CD8-positive, alpha-beta memory T cell (primary cell): ENCODE results near the gene PIK3R1. TPM values are rescaled to one million over a fixed set of nuclear protein-coding genes. Genes with fewer than 3 reads are reported as not detected.

Experiments
- CTCF ChIA-PET: fragments of 350-600 bp; sonication (Branson Sonifier 250); formaldehyde crosslinking; loops from one replicate; lab custom pipeline; 2021; ENCODE audit warnings: antibody characterized with exemption; lab: Charles Lee
- POLR2A ChIA-PET: fragments of 350-600 bp; sonication (Branson Sonifier 250); formaldehyde crosslinking; loops from one replicate; lab custom pipeline; 2021; ENCODE audit warnings: antibody characterized with exemption; lab: Charles Lee
- DNase-seq, 5 donors: peaks; one replicate each; pipeline versions ENCODE4 v3.0.0 to v3.0.0-alpha.2; 2020 to 2022; ENCODE audit warnings: mixed read lengths in 1 of 5
- H3K27ac ChIP-seq: one replicate; pipeline ENCODE4 v1.7.0; 2013; ENCODE audit warnings: low read depth, mild to moderate bottlenecking, low read length, moderate library complexity
- H3K27me3 ChIP-seq: 2 replicates; pipeline ENCODE4 v1.7.0; 2013; ENCODE audit warnings: low read length, mild to moderate bottlenecking; ENCODE audit not compliant: insufficient read depth, poor library complexity, severe bottlenecking
- H3K36me3 ChIP-seq: 2 replicates; pipeline ENCODE4 v1.7.0; 2013; ENCODE audit warnings: mild to moderate bottlenecking, low read length, moderate library complexity; ENCODE audit not compliant: insufficient read depth
- H3K4me1 ChIP-seq: 2 replicates; pipeline ENCODE4 v1.7.0; 2013; ENCODE audit warnings: mild to moderate bottlenecking, low read length, moderate library complexity; ENCODE audit not compliant: insufficient read depth
- H3K4me3 ChIP-seq: 2 replicates; pipeline ENCODE4 v1.7.0; 2013; ENCODE audit warnings: mild to moderate bottlenecking, low read length
- H3K9me3 ChIP-seq: 2 replicates; pipeline ENCODE4 v1.7.0; 2013; ENCODE audit warnings: mild to moderate bottlenecking, low read length
- H3K27ac Mint-ChIP-seq, 8 donors: one replicate each; pipeline ENCODE4 v1.8.0; 2020 to 2021; ENCODE audit warnings: mixed read lengths in 8 of 8, mild to moderate bottlenecking in 6 of 8, inconsistent platforms in 3 of 8, moderate library complexity in 3 of 8
- H3K27me3 Mint-ChIP-seq, 2 donors: one replicate each; pipeline ENCODE4 v1.8.0; 2020 to 2021; ENCODE audit warnings: mixed read lengths in 2 of 2, mild to moderate bottlenecking in 1 of 2, moderate library complexity in 1 of 2
- H3K36me3 Mint-ChIP-seq, 3 donors: one replicate each; pipeline ENCODE4 v1.8.0; 2020 to 2021; ENCODE audit warnings: mixed read lengths in 3 of 3, inconsistent platforms in 1 of 3, mild to moderate bottlenecking in 1 of 3
- H3K4me1 Mint-ChIP-seq, 3 donors: one replicate each; pipeline ENCODE4 v1.8.0; 2020 to 2021; ENCODE audit warnings: mixed read lengths in 3 of 3, inconsistent platforms in 1 of 3, mild to moderate bottlenecking in 1 of 3
- H3K4me3 Mint-ChIP-seq, 7 donors: one replicate each; pipeline ENCODE4 v1.8.0; 2020 to 2021; ENCODE audit warnings: mixed read lengths in 7 of 7, mild to moderate bottlenecking in 6 of 7, moderate library complexity in 4 of 7, inconsistent platforms in 2 of 7
- H3K9me3 Mint-ChIP-seq, 5 donors: one replicate each; pipeline ENCODE4 v1.8.0; 2020 to 2022; ENCODE audit warnings: mixed read lengths in 5 of 5, mild to moderate bottlenecking in 3 of 5, moderate library complexity in 2 of 5, inconsistent platforms in 1 of 5
- polyA plus RNA-seq: library from polyadenylated mRNA; unstranded; fragments of 300-500 nt; fragmentation: Illumina TruSeq; gene quantifications from one replicate; pipeline ENCODE4 v1.2.3, GENCODE V29; 2021
- total RNA-seq, 2 experiments: library from RNA; stranded (reverse); gene quantifications; one replicate each; pipeline ENCODE4 v1.2.3, GENCODE V29; 2021

The PIK3R1 gene
- total and polyA plus RNA-seq, 3 experiments from 2014 or later: 46.9 to 75.9 (median 47.9) TPM

DNA sequence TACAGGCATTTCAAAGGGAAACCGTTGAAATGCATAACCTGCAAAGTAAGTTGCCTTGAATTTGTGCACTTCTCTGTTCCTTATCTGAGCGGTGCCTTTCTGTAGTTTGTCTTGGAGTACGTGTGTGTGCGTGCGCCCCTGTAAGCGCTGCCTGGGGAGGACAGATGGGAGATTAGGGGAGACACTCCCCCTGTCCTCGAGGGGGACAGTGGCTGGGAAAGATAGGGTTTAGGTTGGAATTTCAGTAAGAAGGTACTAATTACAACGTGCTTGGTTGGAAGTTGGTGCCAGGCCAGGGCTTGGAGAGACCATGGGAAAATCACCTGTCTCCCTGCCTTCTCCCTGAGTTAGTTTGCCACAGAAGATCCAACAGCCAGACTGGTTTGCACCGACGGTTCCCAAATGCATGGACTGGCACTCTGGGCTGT lies 73.2 kb downstream of the PIK3R1 start:
- peaks cover 76% of the 10 kb centered on the region for H3K4me1 ChIP-seq

DNA sequence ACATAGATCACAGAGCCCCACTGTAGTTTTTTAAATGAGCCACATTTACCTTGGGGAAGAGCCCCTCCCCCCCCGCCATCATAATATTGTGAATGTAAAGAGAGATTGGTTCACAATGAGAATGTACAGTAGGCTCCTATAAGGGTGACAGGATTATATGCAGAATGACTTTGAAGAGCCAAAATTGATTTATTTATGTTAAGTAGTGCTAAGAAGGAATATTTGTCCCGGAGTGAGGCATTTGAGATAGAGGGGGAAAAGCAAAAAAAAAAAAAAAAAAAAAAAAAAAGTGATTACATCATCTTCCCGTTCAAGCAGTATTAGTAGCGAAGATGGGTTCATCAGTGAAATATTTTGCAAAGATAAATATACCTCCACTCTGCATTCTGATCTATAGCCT lies 73.9 kb downstream of the PIK3R1 start:
- CTCF ChIA-PET: interaction anchor here (2.0 to 4.1 kb wide), 2 partner anchors 18 to 175 kb away, joined by 6 to 29 read pairs; no protein-coding TSS in a partner anchor
- H3K27me3 Mint-ChIP-seq: no peaks in the 10 kb centered on the region

More for the DNA sequence above, 73.2 kb downstream of the PIK3R1 start:
- CTCF ChIA-PET: interaction anchor here (1.0 to 4.1 kb wide), 7 partner anchors 8 to 176 kb away, joined by 4 to 47 read pairs (median 23); no protein-coding TSS in a partner anchor
- H3K27me3 ChIP-seq: no peaks in the 10 kb centered on the region
- Mint-ChIP-seq H3K4me1 (peaks cover 83 to 88% (median 88%) of the 10 kb centered on the region in 3 donors), H3K9me3 (no peaks in the 10 kb centered on the region), H3K27ac (peak overlapping the region; percentile 81 to 98 (median 91)), H3K4me3 (peak overlapping the region; percentile 74 to 97 (median 93)), H3K27me3 (no peaks in the 10 kb centered on the region), H3K36me3 (peaks cover 3 to 94% (median 16%) of the 10 kb centered on the region in 3 donors)
- H3K27ac ChIP-seq: peak overlapping the region; percentile 55
- peaks cover 23% of the 10 kb centered on the region for H3K36me3 ChIP-seq
- no peaks in the 10 kb centered on the region for H3K9me3 ChIP-seq
- H3K4me3 ChIP-seq: peak overlapping the region; percentile 67
- DNase-seq: no peak
- POLR2A ChIA-PET: interaction anchor here (0.7 to 1.2 kb wide), 3 partner anchors 9 to 33 kb away, joined by 3 to 5 read pairs (median 3); no protein-coding TSS in a partner anchor

DNA sequence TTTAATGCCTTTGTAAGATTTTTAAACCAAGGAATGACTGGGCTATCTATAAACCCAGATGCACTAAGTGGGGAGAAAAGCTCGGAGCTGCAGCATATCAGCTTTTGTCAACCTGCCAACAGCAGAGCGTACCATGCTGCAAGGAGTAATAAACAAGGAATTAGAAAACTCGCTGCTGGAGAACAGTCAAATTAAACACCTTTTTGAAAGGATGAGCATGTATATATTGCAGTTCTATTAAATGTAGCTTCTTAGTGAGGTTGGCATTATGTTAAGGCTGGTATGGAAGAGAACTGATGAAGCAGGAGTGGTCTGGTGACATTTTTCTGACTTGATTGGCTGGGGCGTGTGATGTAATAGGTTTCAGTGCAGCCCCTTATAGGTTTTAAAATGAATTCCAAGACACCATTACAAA lies 74.7 kb downstream of the PIK3R1 start:
- Mint-ChIP-seq H3K9me3 (no peaks in the 10 kb centered on the region), H3K27ac (peak overlapping the region in 4 of 8 donors; percentile 54 to 91 (median 82)), H3K4me3 (peak overlapping the region in 5 of 7 donors; percentile 18 to 97 (median 61)), H3K36me3 (peaks cover 8 to 93% (median 22%) of the 10 kb centered on the region in 3 donors), H3K27me3 (no peaks in the 10 kb centered on the region), H3K4me1 (peaks cover 68 to 80% (median 77%) of the 10 kb centered on the region in 3 donors)
- Histone ChIP-seq H3K36me3 (peaks cover 29% of the 10 kb centered on the region), H3K9me3 (no peaks in the 10 kb centered on the region), H3K4me1 (peaks cover 61% of the 10 kb centered on the region), H3K27me3 (no peaks in the 10 kb centered on the region), H3K27ac (no peak overlapping the region), H3K4me3 (no peak overlapping the region)
- POLR2A ChIA-PET: no interaction called here
- no peak for DNase-seq
- CTCF ChIA-PET: interaction anchor here (1.6 kb wide), 1 partner anchor 10 kb away, joined by 3 read pairs; no protein-coding TSS in a partner anchor

More for the DNA sequence above, 73.9 kb downstream of the PIK3R1 start:
- Mint-ChIP-seq H3K9me3 (no peaks in the 10 kb centered on the region), H3K27ac (peak overlapping the region; percentile 48 to 94 (median 86)), H3K4me1 (peaks cover 75 to 84% (median 83%) of the 10 kb centered on the region in 3 donors), H3K36me3 (peaks cover 7 to 94% (median 18%) of the 10 kb centered on the region in 3 donors), H3K4me3 (peak overlapping the region; percentile 74 to 97 (median 93))
- Histone ChIP-seq H3K4me3 (no peak overlapping the region), H3K36me3 (peaks cover 24% of the 10 kb centered on the region), H3K27me3 (no peaks in the 10 kb centered on the region), H3K9me3 (no peaks in the 10 kb centered on the region), H3K4me1 (peaks cover 68% of the 10 kb centered on the region), H3K27ac (peak overlapping the region; percentile 55)
- no peak for DNase-seq
- POLR2A ChIA-PET: interaction anchor here (1.2 kb wide), 1 partner anchor 9 kb away, joined by 5 read pairs; no protein-coding TSS in a partner anchor

DNA sequence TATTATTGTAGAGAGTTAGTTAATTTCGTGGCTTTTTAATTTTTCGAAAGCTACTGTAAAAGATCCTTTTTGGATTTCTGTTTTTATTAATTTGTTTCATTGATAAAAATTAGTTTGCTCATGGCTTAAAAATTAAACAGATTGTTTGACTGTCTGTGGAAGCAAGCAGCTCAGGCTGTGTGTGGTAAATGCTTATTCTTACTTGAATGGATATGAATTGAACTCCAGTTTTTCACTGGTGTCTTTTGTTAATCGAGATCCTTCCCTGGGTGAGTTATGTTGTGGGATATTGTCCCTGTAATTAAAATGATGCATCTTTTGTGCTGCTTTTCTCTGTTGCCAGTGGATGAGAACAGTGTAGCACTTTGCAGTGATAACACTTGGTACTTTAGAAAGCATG lies 75.3 kb downstream of the PIK3R1 start:
- peaks cover 8 to 93% (median 22%) of the 10 kb centered on the region in 3 donors for H3K36me3 Mint-ChIP-seq
- Histone ChIP-seq H3K9me3 (no peaks in the 10 kb centered on the region), H3K4me3 (no peak overlapping the region), H3K27me3 (no peaks in the 10 kb centered on the region), H3K36me3 (peaks cover 35% of the 10 kb centered on the region), H3K27ac (no peak overlapping the region), H3K4me1 (peaks cover 55% of the 10 kb centered on the region)
- POLR2A ChIA-PET: no interaction called here
- H3K27me3 Mint-ChIP-seq: peaks cover 0 to under 1% of the 10 kb centered on the region in 2 donors
- H3K27ac Mint-ChIP-seq: peak overlapping the region in 7 of 8 donors; percentile 17 to 91 (median 55)
- no peak for DNase-seq
- CTCF ChIA-PET: interaction anchor here (1.6 kb wide), 1 partner anchor 10 kb away, joined by 3 read pairs; no protein-coding TSS in a partner anchor
- H3K4me3 Mint-ChIP-seq: peak overlapping the region in 5 of 7 donors; percentile 1 to 60 (median 37)
- peaks cover 63 to 76% (median 72%) of the 10 kb centered on the region in 3 donors for H3K4me1 Mint-ChIP-seq
- H3K9me3 Mint-ChIP-seq: no peaks in the 10 kb centered on the region

DNA sequence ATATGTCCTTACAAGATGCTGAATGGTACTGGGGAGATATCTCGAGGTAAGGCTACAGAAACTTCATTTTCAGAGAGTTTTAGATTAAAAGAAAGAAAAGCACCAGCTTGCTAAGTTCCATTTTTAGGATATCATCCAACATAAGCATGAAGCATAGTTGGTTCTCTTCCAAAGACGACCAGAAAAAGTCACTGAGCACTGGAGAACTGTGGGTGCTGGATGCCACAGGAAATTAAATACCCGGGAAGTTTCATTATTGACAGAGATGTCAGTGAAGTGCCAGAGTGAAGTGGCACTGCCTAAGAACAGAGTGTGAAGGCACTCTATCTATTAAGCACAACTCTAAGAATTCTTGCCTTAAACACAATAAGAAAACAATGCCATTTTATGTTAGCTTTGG lies 76.8 kb downstream of the PIK3R1 start:
- no peak for DNase-seq
- peaks cover 51 to 70% (median 62%) of the 10 kb centered on the region in 3 donors for H3K4me1 Mint-ChIP-seq
- peaks cover 18 to 93% (median 33%) of the 10 kb centered on the region in 3 donors for H3K36me3 Mint-ChIP-seq
- CTCF ChIA-PET: no interaction called here
- Histone ChIP-seq H3K36me3 (peaks cover 49% of the 10 kb centered on the region), H3K4me1 (peaks cover 40% of the 10 kb centered on the region), H3K27me3 (no peaks in the 10 kb centered on the region), H3K27ac (no peak overlapping the region), H3K9me3 (no peaks in the 10 kb centered on the region), H3K4me3 (no peak overlapping the region)
- H3K27me3 Mint-ChIP-seq: peaks cover 0 to 1% of the 10 kb centered on the region in 2 donors
- no peaks in the 10 kb centered on the region for H3K9me3 Mint-ChIP-seq
- peak overlapping the region in 6 of 8 donors; percentile 14 to 80 (median 42) for H3K27ac Mint-ChIP-seq
- POLR2A ChIA-PET: no interaction called here
- peak overlapping the region in 2 of 7 donors; percentile 2 to 14 for H3K4me3 Mint-ChIP-seq

DNA sequence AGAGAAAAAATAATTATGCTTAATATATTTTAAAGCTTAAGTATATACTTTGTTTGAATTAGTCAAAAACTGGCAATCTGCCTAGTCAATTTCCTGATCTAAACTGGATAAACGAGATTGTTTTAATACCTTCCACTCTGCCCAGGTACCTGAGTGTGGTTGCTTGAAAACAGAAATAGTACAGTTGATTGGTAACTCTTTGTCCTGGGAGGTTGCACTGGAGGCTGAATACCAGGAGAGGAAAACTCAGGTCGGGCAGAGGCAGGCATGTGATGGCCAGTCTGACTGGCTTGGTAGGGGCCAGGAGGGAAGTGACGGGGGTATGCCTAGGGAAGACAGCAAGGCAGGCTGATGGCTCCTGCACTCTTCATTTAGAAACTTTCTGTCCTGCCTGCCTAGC lies 80.2 kb downstream of the PIK3R1 start:
- POLR2A ChIA-PET: no interaction called here

DNA sequence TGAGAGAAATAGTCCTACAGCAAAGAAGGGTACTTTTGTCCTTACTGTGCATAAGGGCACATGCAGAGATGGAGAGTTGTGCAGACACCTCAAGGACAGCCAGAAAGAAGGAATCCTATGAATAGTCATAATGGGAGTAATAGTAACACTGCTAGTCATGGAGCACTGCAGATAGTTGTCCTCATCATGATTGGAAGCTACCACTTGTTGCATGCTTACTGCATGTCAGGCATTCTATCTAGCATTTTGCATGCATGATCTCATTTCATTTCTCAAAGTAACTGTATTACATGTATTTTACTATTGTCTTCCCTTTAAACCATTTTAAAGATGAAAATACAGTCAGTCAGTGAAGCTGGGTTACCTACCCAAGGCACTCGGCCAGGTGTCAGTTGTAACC lies 81.3 kb downstream of the PIK3R1 start:
- no peaks in the 10 kb centered on the region for H3K9me3 ChIP-seq
- no peaks in the 10 kb centered on the region for H3K27me3 ChIP-seq
- Mint-ChIP-seq H3K4me3 (no peak overlapping the region), H3K36me3 (peaks cover 21 to 92% (median 38%) of the 10 kb centered on the region in 3 donors), H3K27me3 (peaks cover 0 to 1% of the 10 kb centered on the region in 2 donors), H3K27ac (peak overlapping the region in 3 of 8 donors; percentile 1 to 76 (median 44)), H3K9me3 (no peaks in the 10 kb centered on the region), H3K4me1 (peaks cover 21 to 61% (median 28%) of the 10 kb centered on the region in 3 donors)
- ChIA-PET CTCF (interaction anchor here (1.7 to 4.7 kb wide), 2 partner anchors 10 to 25 kb away, joined by 3 to 25 read pairs; no protein-coding TSS in a partner anchor), POLR2A (no interaction called here)
- H3K4me3 ChIP-seq: no peak overlapping the region
- DNase-seq: no peak
- H3K27ac ChIP-seq: no peak overlapping the region
- no peaks in the 10 kb centered on the region for H3K4me1 ChIP-seq
- H3K36me3 ChIP-seq: peaks cover 67% of the 10 kb centered on the region

More for the DNA sequence above, 80.2 kb downstream of the PIK3R1 start:
- H3K27ac Mint-ChIP-seq: peak overlapping the region in 5 of 8 donors; percentile 4 to 60 (median 21)
- H3K36me3 ChIP-seq: peaks cover 67% of the 10 kb centered on the region
- H3K4me1 Mint-ChIP-seq: peaks cover 28 to 64% (median 36%) of the 10 kb centered on the region in 3 donors
- peaks cover 11% of the 10 kb centered on the region for H3K4me1 ChIP-seq
- H3K9me3 ChIP-seq: no peaks in the 10 kb centered on the region
- H3K27me3 ChIP-seq: no peaks in the 10 kb centered on the region
- DNase-seq: no peak
- peaks cover 0 to 1% of the 10 kb centered on the region in 2 donors for H3K27me3 Mint-ChIP-seq
- H3K27ac ChIP-seq: no peak overlapping the region
- H3K4me3 ChIP-seq: no peak overlapping the region
- no peak overlapping the region for H3K4me3 Mint-ChIP-seq
- CTCF ChIA-PET: interaction anchor here (4.7 kb wide), 1 partner anchor 8 kb away, joined by 25 read pairs; no protein-coding TSS in a partner anchor
- peaks cover 21 to 93% (median 38%) of the 10 kb centered on the region in 3 donors for H3K36me3 Mint-ChIP-seq
- H3K9me3 Mint-ChIP-seq: no peaks in the 10 kb centered on the region
